H9 (cell line): ENCODE results near the gene EML5. TPM values are rescaled to one million over a fixed set of nuclear protein-coding genes. Genes with fewer than 3 reads are reported as not detected.

ENCODE experiments used
- DNase-seq: peaks from one replicate; pipeline ENCODE4 v3.0.0-alpha.2; 2017
- H2AFZ ChIP-seq: one replicate; pipeline ENCODE4 v1.6.1; 2013; ENCODE audit warnings: mild to moderate bottlenecking, low read length, control low read depth, moderate library complexity
- H2AK5ac ChIP-seq: 2 replicates; pipeline ENCODE4 v1.6.1; 2013; ENCODE audit warnings: low read length, control low read depth, mixed read lengths; ENCODE audit not compliant: insufficient read length
- H2BK120ac ChIP-seq: one replicate; pipeline ENCODE4 v1.6.1; 2013; ENCODE audit warnings: low read depth, mild to moderate bottlenecking, low read length, control low read depth, inconsistent platforms; ENCODE audit not compliant: poor library complexity, severe bottlenecking
- H2BK12ac ChIP-seq: 2 replicates; pipeline ENCODE4 v1.6.1; 2013; ENCODE audit warnings: low read length, control low read depth, mixed read lengths, low read depth; ENCODE audit not compliant: insufficient read length
- H2BK15ac ChIP-seq: 2 replicates; pipeline ENCODE4 v1.6.1; 2013; ENCODE audit warnings: low read depth, low read length, control low read depth
- H2BK20ac ChIP-seq: one replicate; pipeline ENCODE4 v1.6.1; 2013; ENCODE audit warnings: low read depth, mild to moderate bottlenecking, low read length, control low read depth, inconsistent platforms; ENCODE audit not compliant: poor library complexity, severe bottlenecking
- H2BK5ac ChIP-seq: 2 replicates; pipeline ENCODE4 v1.6.1; 2013; ENCODE audit warnings: low read length, control low read depth, mixed read lengths; ENCODE audit not compliant: insufficient read length
- H3K14ac ChIP-seq: 2 replicates; pipeline ENCODE4 v1.6.1; 2013; ENCODE audit warnings: low read length, control low read depth; ENCODE audit not compliant: insufficient read depth
- H3K18ac ChIP-seq: 2 replicates; pipeline ENCODE4 v1.6.1; 2013; ENCODE audit warnings: low read depth, mild to moderate bottlenecking, mixed read lengths, low read length, control low read depth; ENCODE audit not compliant: insufficient read length
- H3K23ac ChIP-seq: 2 replicates; pipeline ENCODE4 v1.6.1; 2013; ENCODE audit warnings: low read length, control low read depth, mixed read lengths, low read depth; ENCODE audit not compliant: insufficient read length
- H3K23me2 ChIP-seq: 2 replicates; pipeline ENCODE4 v1.6.1; 2013; ENCODE audit warnings: low read depth, mild to moderate bottlenecking, mixed read lengths, low read length, control low read depth; ENCODE audit not compliant: insufficient read length, poor library complexity, severe bottlenecking
- H3K27ac ChIP-seq: 2 replicates; pipeline ENCODE4 v1.5.1; 2013; ENCODE audit warnings: low read length, control low read depth, mixed read lengths, low read depth; ENCODE audit not compliant: insufficient read length
- H3K27me3 ChIP-seq: 2 replicates; pipeline ENCODE4 v1.6.1; 2013; ENCODE audit warnings: low read length, control low read depth, inconsistent platforms; ENCODE audit not compliant: insufficient read depth
- H3K4ac ChIP-seq: 2 replicates; pipeline ENCODE4 v1.6.1; 2013; ENCODE audit warnings: low read depth, mild to moderate bottlenecking, control low read depth, inconsistent platforms, low read length, moderate library complexity
- H3K4me1 ChIP-seq: 2 replicates; pipeline ENCODE4 v1.6.1; 2013; ENCODE audit warnings: low read length, control low read depth, inconsistent platforms; ENCODE audit not compliant: insufficient read depth
- H3K4me2 ChIP-seq: 2 replicates; pipeline ENCODE4 v1.6.1; 2013; ENCODE audit warnings: low read length, control low read depth, mixed read lengths; ENCODE audit not compliant: insufficient read length, insufficient read depth
- H3K56ac ChIP-seq: 2 replicates; pipeline ENCODE4 v1.6.1; 2013; ENCODE audit warnings: low read depth, mild to moderate bottlenecking, mixed read lengths, low read length, control low read depth; ENCODE audit not compliant: insufficient read length
- H3K79me1 ChIP-seq: 2 replicates; pipeline ENCODE4 v1.6.1; 2013; ENCODE audit warnings: low read depth, mild to moderate bottlenecking, moderate library complexity, low read length, control low read depth, inconsistent platforms; ENCODE audit not compliant: insufficient read depth, poor library complexity, severe bottlenecking
- H3K79me2 ChIP-seq: 2 replicates; pipeline ENCODE4 v1.6.1; 2013; ENCODE audit warnings: low read length, control low read depth, inconsistent platforms; ENCODE audit not compliant: insufficient read depth
- H3K9ac ChIP-seq: 2 replicates; pipeline ENCODE4 v1.6.1; 2013; ENCODE audit warnings: low read length, control low read depth, mixed read lengths; ENCODE audit not compliant: insufficient read length; ENCODE audit errors: extremely low read depth
- H3K9me3 ChIP-seq: one replicate; pipeline ENCODE4 v1.6.1; 2013; ENCODE audit warnings: low read depth, low read length, inconsistent platforms; ENCODE audit not compliant: control insufficient read depth
- H3T11ph ChIP-seq: one replicate; pipeline ENCODE4 v1.6.1; 2013; ENCODE audit warnings: mild to moderate bottlenecking, low read length, control low read depth, inconsistent platforms
- H4K20me1 ChIP-seq: one replicate; pipeline ENCODE4 v1.6.1; 2013; ENCODE audit not compliant: control insufficient read depth, insufficient read length, insufficient read depth
- H4K5ac ChIP-seq: 2 replicates; pipeline ENCODE4 v1.6.1; 2013; ENCODE audit warnings: low read depth, mild to moderate bottlenecking, mixed read lengths, low read length, control low read depth; ENCODE audit not compliant: insufficient read length
- H4K8ac ChIP-seq: replicated peaks from 2 replicates; pipeline ENCODE4 v1.6.1; 2013; ENCODE audit warnings: low read length, control low read depth, mixed read lengths, low read depth; ENCODE audit not compliant: insufficient read length
- H4K91ac ChIP-seq: 2 replicates; pipeline ENCODE4 v1.6.1; 2013; ENCODE audit warnings: low read depth, mild to moderate bottlenecking, moderate library complexity, mixed read lengths, low read length, control low read depth; ENCODE audit not compliant: insufficient read length
- H3K27ac Mint-ChIP-seq, 3 experiments: 2 replicates in 2 of 3; 3 replicates in 1 of 3; pipeline ENCODE4 v1.8.0; 2020 to 2021; ENCODE audit warnings: mixed read lengths in 3 of 3, mild to moderate bottlenecking in 1 of 3, moderate library complexity in 1 of 3
- H3K27me3 Mint-ChIP-seq: 2 replicates; pipeline ENCODE4 v1.8.0; 2021; ENCODE audit warnings: low read depth, mild to moderate bottlenecking, moderate library complexity, mixed read lengths
- H3K36me3 Mint-ChIP-seq, 3 experiments: 2 replicates in 2 of 3; 3 replicates in 1 of 3; pipeline ENCODE4 v1.8.0; 2020 to 2021; ENCODE audit warnings: low read depth in 3 of 3, mixed read lengths in 3 of 3; ENCODE audit not compliant: insufficient read depth in 1 of 3
- H3K4me1 Mint-ChIP-seq, 2 experiments: 2 replicates each; pipeline ENCODE4 v1.8.0; 2020; ENCODE audit warnings: mixed read lengths in 2 of 2
- H3K4me3 Mint-ChIP-seq, 2 experiments: 2 replicates in 1 of 2; 3 replicates in 1 of 2; pipeline ENCODE4 v1.8.0; 2020 to 2021; ENCODE audit warnings: mild to moderate bottlenecking in 2 of 2, mixed read lengths in 2 of 2, moderate library complexity in 1 of 2
- H3K9me3 Mint-ChIP-seq, 2 experiments: 2 replicates in 1 of 2; 3 replicates in 1 of 2; pipeline ENCODE4 v1.8.0; 2020; ENCODE audit warnings: mild to moderate bottlenecking in 2 of 2, mixed read lengths in 2 of 2, moderate library complexity in 1 of 2
- WGBS: extraction: QIAGEN DNeasy Blood & Tissue Kit; methylation state at CpG from one replicate; pipeline ENCODE4 v1.1.7; 2013; ENCODE audit warnings: missing lambda C conversion rate, low lambda C conversion rate, mixed read lengths; ENCODE audit not compliant: insufficient read length; ENCODE audit errors: extremely low coverage; 5-methylcytosine and 5-hydroxymethylcytosine counted together
- total RNA-seq: library from RNA; stranded (reverse); gene quantifications from 2 replicates; pipeline ENCODE4 v1.2.1, GENCODE V29; 2021
- TF ChIP-seq, protein P1 (sequence below): fragments of 200-600 bp; sonication (generic); conservative IDR thresholded peaks from 3 replicates; pipeline ENCODE4 v1.8.0; 2021; ENCODE audit warnings: antibody characterized with exemption, mild to moderate bottlenecking

The EML5 gene
- total RNA-seq, 1 experiment from 2014 or later, result 0.81 TPM

DNA sequence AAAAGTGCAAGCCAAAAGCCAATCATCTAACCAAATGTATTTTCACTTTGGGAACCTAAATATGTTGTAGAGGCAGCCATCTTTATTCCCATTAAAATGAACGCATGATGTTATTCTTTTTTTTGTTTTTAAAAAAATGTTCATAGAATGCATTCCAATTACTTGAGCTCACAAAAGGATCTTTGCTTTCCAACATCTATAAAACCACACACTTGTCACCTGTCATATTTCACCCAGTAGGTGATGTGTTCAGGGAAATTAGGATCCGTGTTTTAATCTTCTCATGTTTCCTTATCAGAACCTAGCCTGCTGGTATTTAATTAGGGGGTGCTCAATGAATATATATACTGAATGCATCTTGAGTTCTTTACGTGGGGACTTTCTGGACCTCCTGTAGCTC, 45.3 kb upstream of the EML5 start:
- no peak overlapping the region for H4K5ac ChIP-seq
- no CpG with 5 or more reads among the region's 3 CpGs for WGBS
- no peak overlapping the region for H2BK20ac ChIP-seq
- Mint-ChIP-seq H3K27me3 (no peaks in the 10 kb centered on the region), H3K4me1 (peaks cover 6 to 16% of the 10 kb centered on the region in 2 experiments; a peak in 2 of 4 replicates), H3K27ac (no peak overlapping the region), H3K36me3 (no peaks in the 10 kb centered on the region; a peak in 2 of 7 replicates), H3K9me3 (no peaks in the 10 kb centered on the region), H3K4me3 (no peak overlapping the region)
- no peaks in the 10 kb centered on the region for H3K23me2 ChIP-seq
- no peaks in the 10 kb centered on the region for H4K20me1 ChIP-seq
- H2BK12ac ChIP-seq, result no peak overlapping the region
- H3K27ac ChIP-seq, result no peak overlapping the region
- no peak overlapping the region for H2AK5ac ChIP-seq
- H2BK15ac ChIP-seq, result no peak overlapping the region
- H3K9me3 ChIP-seq, result no peaks in the 10 kb centered on the region
- no peaks in the 10 kb centered on the region for H3K79me1 ChIP-seq
- no peak overlapping the region for H3K56ac ChIP-seq
- no peak overlapping the region for H3K14ac ChIP-seq
- no peak overlapping the region for H4K8ac ChIP-seq
- no peak overlapping the region for H2BK120ac ChIP-seq
- H2AFZ ChIP-seq, result no peak overlapping the region
- no peak overlapping the region for H2BK5ac ChIP-seq
- H3K79me2 ChIP-seq, result no peaks in the 10 kb centered on the region
- no peak overlapping the region for H3K23ac ChIP-seq
- H3K9ac ChIP-seq, result no peak overlapping the region
- no peaks in the 10 kb centered on the region for H3K27me3 ChIP-seq
- no peak overlapping the region for H3K18ac ChIP-seq
- no peak overlapping the region for H3K4ac ChIP-seq
- no peaks in the 10 kb centered on the region for H3K4me1 ChIP-seq
- no peak overlapping the region for H3K4me2 ChIP-seq
- no peak overlapping the region for H4K91ac ChIP-seq
- DNase-seq, result no peak
- TF ChIP-seq, protein P1, sequence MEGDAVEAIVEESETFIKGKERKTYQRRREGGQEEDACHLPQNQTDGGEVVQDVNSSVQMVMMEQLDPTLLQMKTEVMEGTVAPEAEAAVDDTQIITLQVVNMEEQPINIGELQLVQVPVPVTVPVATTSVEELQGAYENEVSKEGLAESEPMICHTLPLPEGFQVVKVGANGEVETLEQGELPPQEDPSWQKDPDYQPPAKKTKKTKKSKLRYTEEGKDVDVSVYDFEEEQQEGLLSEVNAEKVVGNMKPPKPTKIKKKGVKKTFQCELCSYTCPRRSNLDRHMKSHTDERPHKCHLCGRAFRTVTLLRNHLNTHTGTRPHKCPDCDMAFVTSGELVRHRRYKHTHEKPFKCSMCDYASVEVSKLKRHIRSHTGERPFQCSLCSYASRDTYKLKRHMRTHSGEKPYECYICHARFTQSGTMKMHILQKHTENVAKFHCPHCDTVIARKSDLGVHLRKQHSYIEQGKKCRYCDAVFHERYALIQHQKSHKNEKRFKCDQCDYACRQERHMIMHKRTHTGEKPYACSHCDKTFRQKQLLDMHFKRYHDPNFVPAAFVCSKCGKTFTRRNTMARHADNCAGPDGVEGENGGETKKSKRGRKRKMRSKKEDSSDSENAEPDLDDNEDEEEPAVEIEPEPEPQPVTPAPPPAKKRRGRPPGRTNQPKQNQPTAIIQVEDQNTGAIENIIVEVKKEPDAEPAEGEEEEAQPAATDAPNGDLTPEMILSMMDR, result no peak
- no peak overlapping the region for H3T11ph ChIP-seq
